ENCODE measurements around the gene AP1G2.
"Not testable (repeated sequence)": the region's sequence is repeated elsewhere in the genome, so short reads cannot be mapped to it uniquely, and the experiment has no call there.

The AP1G2 gene, protein sequence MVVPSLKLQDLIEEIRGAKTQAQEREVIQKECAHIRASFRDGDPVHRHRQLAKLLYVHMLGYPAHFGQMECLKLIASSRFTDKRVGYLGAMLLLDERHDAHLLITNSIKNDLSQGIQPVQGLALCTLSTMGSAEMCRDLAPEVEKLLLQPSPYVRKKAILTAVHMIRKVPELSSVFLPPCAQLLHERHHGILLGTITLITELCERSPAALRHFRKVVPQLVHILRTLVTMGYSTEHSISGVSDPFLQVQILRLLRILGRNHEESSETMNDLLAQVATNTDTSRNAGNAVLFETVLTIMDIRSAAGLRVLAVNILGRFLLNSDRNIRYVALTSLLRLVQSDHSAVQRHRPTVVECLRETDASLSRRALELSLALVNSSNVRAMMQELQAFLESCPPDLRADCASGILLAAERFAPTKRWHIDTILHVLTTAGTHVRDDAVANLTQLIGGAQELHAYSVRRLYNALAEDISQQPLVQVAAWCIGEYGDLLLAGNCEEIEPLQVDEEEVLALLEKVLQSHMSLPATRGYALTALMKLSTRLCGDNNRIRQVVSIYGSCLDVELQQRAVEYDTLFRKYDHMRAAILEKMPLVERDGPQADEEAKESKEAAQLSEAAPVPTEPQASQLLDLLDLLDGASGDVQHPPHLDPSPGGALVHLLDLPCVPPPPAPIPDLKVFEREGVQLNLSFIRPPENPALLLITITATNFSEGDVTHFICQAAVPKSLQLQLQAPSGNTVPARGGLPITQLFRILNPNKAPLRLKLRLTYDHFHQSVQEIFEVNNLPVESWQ

DNA sequence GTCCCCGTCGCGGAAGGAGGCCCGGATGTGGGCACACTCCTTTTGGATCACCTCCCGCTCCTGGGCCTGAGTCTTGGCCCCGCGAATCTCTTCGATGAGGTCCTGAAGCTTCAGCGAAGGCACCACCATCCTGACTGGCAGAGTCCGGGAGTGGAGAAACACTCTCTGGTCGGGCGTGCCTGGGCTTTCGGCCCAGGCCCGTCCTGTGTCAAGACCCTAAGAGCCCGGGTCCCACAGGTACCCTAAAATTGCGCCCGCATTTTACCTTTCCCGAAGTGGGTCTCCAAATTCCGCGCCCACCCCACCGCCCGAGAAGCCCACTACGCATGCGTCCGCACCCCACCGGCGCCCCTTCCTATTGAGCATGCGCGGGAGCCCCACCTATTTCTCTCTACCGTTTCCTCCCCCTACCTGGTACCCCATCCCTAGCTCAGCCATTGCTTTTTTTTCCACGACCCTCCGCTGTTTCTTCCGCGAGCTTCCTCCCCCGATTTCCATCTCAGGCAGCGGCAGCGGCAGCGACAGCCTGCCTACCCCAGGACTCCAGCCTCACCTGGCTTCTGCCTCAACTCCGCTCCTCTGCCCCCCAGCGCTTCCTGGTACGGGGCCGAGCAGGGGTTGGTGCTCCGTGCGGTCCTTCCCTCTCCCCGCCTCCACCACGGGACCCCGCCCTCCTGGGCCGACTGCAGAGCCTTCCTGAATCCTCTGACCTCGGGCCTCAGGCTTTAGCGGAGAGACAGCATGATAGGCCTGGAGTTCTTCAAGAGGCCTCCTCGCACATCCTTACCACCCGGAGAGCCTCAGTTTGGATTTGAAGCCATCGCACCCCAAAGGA, at the start of gene AP1G2:
Gene AP1G2, minus strand, starts transcription at position 606 of the 835 bp plus-strand sequence. Its CDS starts 477 bp downstream, at position 129.
- DNase-seq (ENCODE audit: low read depth in 3 of 3): peak; percentile 71 to 83 (median 73)

DNA sequence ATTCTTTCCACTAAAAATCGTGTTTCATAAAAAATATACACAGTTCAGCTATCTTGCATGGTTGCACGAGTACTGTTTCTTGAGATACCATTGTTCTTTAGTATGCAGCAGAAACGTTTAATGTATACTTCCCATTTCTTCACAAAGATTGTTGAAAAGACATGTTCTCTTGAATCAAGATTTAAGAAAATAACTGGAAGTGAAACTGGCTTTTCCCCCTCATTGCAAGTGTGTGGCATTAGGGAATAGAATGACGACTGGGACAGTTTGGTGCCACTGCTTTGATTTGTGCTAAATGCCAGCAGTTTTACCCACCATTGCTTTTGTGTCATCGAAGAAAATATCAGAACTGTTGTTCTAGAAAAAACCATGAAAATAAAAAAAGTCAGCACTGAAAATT, 48.3 kb upstream of the AP1G2 start:
- DNase-seq (ENCODE audit: low read depth in 3 of 3): no peak

DNA sequence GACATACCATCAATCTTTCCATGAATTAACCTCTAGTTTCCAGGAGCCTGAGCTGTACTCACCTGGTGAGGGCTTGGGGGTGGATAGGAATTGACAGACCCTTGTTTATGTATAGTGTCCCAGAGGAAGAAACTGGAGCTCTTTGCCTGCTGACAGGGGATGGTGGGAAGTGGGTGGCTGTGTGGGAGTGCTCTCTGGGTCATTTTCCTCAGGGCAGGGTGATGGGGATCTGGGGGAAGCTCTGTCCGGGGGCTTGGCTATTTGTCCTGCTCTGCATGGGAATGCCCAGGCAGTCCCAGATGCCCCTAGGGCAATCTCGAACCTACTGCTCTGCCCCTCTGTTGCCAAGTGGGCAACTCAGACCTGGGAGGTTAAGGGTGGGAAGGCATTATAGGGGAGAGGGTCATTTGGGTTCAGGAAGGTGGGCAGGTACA, 46.8 kb upstream of the AP1G2 start:
- DNase-seq (ENCODE audit: low read depth in 3 of 3): no peak

DNA sequence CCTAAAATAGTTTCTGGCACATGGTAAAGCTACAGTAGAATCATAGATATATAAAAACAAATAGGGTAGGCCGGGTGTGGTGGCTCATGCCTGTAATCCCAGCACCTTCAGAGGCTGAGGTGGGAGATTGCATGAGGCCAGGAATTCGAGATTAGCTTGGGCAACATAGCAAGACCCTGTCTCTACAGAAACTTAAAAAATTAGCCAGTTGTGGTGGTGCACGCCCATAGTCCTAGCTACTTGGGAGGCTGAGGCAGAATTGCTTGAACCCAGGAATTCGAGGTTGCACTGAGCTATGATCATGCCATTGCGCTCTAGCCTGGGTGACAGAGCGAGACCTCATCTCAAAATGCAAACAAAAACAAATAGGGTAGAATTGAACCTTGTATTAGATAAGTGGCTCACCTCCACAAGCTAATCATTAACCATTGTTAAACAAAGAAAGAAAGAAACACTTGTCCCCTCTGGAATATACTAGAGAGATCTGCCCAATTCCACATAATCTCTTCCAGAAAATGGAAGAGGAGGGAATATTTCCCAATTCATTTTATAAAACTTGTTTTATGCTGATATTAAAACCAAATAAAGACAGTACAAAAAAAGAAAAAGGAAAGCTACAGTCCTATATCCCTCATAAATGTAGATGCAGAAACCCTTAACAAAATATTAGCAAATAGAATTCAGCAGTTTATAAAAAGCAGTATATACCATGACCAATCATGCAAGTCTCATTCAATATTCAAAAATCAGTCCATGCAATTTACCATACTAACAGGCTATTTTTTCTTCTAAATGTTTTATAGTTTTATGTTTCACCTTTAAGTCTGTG, 45.9 kb upstream of the AP1G2 start:
- DNase-seq (ENCODE audit: low read depth in 3 of 3): no peak

DNA sequence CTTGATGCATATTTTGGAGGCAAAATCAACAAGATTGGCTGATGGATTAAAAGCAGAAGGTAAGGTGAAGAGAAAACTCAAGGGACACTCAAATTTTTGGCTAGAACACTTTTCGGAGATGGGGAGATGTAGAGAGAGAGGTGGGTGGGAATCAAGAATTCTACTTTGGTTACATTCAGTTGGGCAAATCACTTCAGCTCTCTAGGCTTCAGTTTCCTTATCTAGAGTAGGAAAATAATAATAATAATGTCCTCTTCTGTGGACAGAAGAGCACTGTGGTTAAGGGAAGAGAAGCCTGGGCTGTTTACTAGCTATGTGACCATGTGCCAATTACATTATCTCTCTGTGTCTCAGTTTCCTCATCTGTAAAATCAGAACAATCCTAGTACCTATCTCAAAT, 45.2 kb upstream of the AP1G2 start:
- no peak for DNase-seq (ENCODE audit: low read depth in 3 of 3)

DNA sequence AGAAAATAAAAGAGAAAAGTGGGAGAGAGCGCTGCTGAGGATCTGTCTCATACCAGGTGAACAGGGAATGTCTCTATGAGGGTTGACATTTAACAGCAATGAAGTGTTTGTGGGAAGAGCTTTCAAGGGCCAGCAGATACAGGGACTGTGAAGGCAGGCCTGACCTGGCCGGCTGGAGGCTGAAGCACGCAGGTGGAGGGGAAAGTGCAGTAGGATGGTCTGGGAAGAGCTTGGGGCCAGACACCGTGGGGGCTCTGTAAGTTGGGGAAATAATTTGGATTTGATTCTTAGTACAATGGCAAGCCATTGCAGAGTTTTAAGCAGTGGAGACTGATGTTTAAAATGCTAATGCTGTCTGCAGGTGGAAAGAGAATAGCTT, 44.8 kb upstream of the AP1G2 start:
- no peak for DNase-seq (ENCODE audit: low read depth in 3 of 3)

DNA sequence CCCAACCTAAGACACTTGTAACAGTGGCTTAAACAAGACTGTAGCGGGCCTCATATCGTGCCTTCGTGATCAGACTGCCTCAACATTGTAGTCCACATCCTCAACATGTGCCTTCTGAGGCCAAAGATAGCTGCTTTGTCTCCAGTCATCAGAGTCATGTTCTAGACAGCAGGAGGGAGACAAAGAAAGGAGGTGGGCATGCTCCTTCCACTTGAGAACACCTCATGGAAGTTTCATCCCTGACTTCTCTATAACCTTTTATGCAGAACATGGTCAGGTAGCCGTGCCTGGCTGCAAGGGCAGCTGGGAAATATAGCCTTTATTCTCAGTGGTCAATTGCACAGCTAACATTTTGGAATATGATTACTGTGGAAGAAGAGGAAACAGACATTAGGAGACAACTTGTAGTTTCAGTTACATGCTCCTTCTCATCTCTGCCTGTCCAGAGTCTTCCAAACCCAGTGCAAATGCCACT, 43.3 kb upstream of the AP1G2 start:
- no peak for DNase-seq (ENCODE audit: low read depth in 3 of 3)

DNA sequence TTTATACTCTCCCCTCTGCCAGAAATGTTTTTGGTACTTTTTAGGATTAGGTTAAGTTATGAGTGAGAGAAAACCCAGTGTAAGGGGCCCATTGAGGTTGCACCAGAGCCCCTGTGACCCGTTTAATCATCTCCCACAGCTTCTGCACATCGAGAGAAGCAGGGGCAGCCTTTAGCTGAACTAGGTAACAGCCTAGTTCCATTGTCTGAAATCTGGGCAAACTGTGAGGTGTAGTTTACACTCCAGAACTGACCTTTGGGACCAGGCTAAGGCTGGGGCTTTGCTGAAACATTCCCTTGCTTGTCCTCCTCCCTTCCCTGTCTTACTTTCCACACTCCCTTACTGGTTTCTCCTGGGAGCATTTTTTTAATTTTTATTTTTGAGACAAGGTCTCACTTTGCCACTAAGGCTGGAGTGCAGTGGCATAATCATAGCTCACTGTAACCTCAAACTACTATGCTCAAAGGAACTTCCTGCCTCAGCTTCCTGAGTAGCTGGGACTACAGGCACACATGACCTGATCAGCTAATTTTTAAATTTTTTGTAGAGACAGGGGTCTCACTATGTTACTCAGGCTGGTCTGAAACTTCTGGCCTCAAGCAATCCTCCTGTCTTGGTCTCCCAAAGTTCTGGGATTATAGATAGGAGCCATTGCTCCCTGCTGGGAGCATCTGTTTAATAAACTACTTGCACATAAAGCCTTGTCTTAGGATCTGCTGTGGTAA, 42.7 kb upstream of the AP1G2 start:
- no peak for DNase-seq (ENCODE audit: low read depth in 3 of 3)

DNA sequence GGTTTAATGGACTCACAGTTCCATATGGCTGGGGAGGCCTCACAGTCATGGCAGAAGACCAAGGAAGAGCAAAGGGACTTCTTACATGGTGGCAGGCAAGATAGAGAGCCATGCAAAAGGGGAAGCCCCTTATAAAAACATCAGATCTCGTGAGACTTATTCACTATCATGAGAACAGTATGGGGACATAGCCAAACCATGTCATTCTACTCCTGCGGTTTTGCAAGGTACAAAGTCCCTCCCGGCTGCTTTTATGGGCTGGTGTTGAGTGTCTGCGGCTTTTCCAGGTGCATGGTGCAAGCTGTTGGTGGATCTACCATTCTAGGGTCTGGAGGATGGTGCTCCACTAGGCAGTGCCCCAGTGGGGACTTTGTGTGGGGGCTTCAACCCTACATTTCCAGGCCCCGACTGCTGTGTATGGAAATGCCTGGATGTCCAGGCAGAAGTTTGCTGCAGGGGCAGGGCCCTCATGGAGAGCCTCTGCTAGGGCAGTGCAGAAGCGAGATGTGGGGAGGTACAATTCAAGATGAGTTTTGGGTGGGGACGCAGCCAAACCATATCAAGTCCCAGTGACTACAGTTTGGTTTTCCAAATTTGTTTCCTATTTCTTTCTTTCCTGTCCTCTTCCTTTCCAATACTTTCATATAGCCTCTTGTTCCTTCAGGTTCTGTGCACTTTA, 42.0 kb upstream of the AP1G2 start:
- DNase-seq (ENCODE audit: low read depth in 3 of 3): not testable (repeated sequence)

DNA sequence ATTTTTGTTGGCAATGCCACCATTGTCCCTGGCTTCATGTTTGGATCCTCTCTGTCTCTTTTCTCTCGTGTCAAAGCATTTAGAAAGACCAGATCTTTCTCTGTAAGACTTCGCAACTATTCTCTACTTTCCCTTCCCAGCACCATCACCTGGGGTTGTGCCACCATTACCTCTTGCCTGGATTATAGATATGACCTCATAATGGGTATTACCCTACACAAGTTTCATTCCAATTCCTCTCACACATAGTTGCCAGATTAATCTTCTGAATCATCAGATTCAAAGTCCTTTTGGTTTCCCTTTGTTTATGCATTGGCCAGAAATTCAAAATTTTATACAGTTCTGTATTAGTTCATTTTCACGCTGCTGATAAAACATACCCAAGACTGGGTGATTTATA, 41.4 kb upstream of the AP1G2 start:
- no peak for DNase-seq (ENCODE audit: low read depth in 3 of 3)

DNA sequence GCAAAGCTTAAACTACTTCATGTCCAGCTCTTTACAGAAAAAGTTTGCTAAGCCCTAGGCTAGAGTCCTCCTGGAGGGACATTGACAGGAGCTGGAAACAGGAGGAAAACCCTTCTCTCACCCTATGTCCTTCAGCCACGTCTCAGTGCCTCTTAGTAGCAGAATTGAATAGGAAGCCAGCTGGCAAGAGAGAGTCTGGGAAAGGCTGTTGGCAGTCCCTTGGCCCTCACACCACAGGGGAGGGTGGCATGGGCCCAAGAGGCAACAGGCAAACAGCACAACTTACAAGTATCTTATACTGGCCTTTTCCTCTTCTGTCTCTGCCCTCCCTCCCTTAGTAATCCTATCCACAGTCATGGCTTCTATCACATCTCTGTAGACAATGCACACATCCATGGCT, 40.9 kb upstream of the AP1G2 start:
- DNase-seq (ENCODE audit: low read depth in 3 of 3): no peak

DNA sequence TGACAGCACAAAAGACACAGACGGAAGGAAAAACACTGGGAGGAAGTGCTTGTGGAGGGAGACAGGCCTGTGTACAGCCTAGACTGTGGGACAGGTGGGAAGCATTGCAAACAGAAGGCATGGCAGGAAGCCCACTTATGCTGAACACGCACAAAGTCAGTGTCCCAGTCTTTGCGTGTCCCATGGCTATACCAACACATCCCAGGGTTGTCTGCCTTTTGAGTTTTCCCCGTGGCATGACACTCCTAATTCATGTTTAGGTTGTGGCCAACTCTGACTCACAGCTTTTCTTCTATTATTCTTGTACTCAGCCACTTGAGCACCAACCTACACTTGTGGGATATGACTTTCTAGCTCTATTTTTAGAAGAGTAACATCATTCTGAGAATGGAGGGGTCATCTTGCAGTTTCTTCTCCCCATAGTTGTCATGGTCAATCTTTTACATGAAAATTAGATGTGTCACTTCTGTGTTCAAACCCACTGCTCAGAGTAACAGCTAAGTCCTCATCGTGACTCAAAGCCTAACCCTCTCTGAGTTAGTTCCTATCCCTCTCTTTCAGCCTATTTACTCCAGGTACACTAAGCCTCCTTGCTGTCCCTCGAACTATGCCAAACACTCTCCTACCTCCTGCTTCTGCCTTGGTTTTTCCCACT, 38.5 kb upstream of the AP1G2 start:
- no peak for DNase-seq (ENCODE audit: low read depth in 3 of 3)

DNA sequence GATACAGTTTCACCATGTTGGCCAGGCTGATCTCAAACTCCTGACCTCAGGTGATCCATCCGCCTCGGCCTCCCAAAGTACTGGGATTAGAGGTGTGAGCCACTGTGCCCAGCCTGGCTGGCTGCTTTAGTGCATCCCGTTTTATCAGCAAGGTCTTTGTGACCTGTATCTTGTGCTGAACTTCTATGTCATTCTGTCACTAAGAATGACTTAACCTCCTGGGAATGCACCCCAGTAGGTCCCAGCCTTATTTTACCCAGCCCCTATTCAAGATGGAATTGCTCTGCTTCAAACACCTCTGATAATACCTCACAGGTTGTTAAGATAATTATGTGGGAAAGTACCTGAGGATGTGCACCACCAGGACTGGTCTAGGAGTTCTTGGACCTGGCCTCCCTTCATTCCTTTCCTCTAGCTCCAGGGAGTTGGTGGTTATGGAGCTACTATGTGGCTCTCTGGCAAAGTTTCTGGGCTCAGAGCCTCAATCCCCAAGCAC, 37.1 kb upstream of the AP1G2 start:
- DNase-seq (ENCODE audit: low read depth in 3 of 3): no peak

DNA sequence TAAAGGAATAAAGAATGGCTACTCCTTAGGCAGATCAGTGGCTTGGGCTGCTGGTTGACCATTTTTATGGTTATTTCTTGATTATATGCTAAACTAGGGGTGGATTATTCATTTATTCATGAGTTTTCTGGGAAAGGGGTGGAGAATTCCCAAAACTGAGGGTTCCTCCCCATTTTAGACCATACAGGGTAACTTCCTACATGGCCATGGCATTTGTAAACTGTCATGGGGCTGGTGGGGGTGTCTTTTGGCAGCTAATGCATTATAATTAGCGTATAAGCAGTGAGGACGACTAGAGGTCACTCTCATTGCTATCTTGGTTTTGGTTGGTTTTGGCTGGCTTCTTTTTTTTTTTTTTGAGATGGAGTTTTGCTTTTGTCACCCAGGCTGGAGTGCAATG, 36.6 kb upstream of the AP1G2 start:
- no peak for DNase-seq (ENCODE audit: low read depth in 3 of 3)

DNA sequence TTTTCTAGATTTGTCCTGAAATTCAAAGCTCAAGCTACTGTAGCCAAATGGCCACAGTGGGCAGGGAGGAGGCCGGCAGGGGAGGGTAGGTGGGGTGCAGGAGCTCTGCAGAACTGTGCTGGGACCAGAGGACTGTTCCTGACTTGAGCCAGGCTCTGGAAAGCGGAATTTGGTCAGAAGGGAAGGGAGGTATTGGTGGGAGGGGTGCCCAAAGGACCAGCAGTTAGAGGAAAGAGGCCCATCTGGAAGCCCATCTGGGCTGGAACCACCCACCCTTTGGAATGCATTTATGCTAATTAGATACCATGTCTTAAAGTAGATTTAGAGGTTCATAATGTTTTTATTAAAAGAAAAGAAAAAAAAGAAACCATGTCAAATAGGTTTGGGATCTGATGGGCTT, 35.5 kb upstream of the AP1G2 start:
- DNase-seq (ENCODE audit: low read depth in 3 of 3): no peak

DNA sequence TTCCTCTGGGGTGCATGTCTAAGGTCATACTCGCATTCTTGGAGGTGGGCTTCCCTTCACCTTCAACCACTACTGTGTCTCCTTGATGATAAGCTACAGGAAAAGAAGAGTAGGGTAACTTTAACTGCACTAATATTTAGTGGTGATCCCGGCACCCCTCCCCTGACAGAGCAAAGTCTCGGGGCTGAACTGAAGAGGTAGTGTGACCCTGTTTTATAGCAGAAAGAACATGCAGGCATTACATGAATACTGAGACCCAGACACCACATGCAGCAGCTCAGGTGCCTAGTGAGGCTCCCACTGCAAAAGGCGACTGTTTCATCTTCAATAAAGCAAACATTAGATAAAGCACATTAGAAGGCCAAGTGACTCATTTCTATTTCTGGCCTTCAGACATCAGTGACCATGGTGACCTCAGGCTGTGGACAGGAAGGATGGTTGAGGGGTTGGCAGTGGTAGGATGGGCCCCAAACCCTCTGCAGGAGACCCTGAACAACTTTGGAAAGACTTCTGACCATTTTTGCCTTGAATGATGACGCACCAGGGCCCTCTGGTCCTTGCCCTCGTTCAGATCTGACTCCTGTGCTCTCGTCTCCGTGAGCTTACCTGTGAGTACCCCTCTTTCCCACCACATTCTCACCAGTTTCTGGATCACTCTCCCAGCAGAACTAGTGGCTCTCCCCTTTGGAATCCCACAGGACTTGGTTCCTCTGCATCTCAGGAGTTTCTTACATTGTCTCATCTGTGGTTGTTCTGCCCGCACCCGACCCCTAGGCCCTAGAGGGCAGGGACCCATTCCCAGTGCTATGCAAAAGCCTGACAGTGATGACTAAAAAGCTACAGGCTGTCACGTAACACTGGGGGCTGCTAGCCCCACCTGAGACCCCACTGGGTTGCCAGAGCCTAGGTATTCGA, 34.8 kb upstream of the AP1G2 start:
- no peak for DNase-seq (ENCODE audit: low read depth in 3 of 3)

DNA sequence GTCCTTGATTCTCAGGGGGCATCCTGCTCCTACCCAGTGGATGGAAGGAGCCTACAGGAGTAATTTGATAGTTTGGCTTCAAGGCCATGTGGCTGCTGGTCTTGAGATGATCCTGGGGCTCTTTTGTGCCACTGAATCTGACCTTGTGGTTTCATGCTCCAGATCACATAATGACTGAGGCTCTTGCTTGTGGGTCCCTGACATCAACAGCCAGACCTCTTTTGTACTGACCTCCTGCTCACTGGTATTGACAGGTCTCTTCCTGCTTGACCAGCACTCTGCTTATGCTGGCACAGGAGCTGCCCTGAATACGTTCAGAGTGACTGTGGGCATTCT, 34.2 kb upstream of the AP1G2 start:
- no peak for DNase-seq (ENCODE audit: low read depth in 3 of 3)

DNA sequence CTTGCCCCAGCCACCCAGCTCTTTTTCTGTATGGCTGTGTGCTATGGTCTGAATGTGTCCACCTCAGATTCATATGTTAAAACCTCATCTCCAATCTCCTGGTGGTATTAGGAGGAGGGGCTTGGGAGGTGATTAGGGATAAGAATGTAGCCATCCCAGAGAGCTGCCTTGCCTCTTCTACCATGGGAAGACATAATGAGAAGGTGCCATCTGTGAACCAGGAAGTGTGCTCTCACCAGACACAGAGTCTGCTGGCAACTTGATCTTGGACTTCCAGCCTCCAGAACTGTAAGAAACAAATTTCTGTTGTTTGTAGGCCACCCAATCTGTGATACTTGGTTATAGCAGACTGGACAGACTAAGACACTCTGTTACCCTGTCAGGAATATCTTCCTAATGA, 33.8 kb upstream of the AP1G2 start:
- DNase-seq (ENCODE audit: low read depth in 3 of 3): no peak

Data from stimulated activated CD4-positive, alpha-beta T cell treated with anti-CD3 and anti-CD28 coated beads, TNF-alpha, amount 100 ng/mL, for 4 hours (primary cell).